Thymus (tissue), 11 donors: Measurements from ENCODE around the gene ASGR2. TPM values are rescaled to one million over a fixed set of nuclear protein-coding genes. Genes with fewer than 3 reads are reported as not detected.

Source experiments
- DNase-seq, 9 donors: peaks; one replicate each; pipeline ENCODE4 v3.0.0-alpha.2; 2013; ENCODE audit warnings: low spot score in 9 of 9, low read depth in 6 of 9, missing footprints in 1 of 9
- H3K27ac ChIP-seq, 2 donors: one replicate each; pipeline ENCODE4 v1.5.1; 2013; ENCODE audit warnings: control low read depth in 1 of 2, low read depth in 1 of 2, low read length in 1 of 2, mild to moderate bottlenecking in 1 of 2, moderate library complexity in 1 of 2
- H3K27me3 ChIP-seq, 2 donors: one replicate each; pipeline ENCODE4 v1.5.1; 2013; ENCODE audit warnings: low read length in 1 of 2; ENCODE audit not compliant: control insufficient read depth in 2 of 2, insufficient read depth in 1 of 2
- H3K36me3 ChIP-seq, 2 donors: one replicate each; pipeline ENCODE4 v1.5.1; 2013; ENCODE audit warnings: low read length in 1 of 2, mild to moderate bottlenecking in 1 of 2, moderate library complexity in 1 of 2; ENCODE audit not compliant: control insufficient read depth in 2 of 2, insufficient read depth in 2 of 2
- H3K4me1 ChIP-seq, 2 donors: one replicate each; pipeline ENCODE4 v1.5.1; 2013; ENCODE audit warnings: low read length in 2 of 2; ENCODE audit not compliant: control insufficient read depth in 2 of 2, insufficient read depth in 2 of 2
- H3K4me3 ChIP-seq, 2 donors: one replicate each; pipeline ENCODE4 v1.5.1; 2013; ENCODE audit warnings: low read length in 2 of 2, control low read depth in 1 of 2, mild to moderate bottlenecking in 1 of 2
- H3K9me3 ChIP-seq, 2 donors: one replicate each; pipeline ENCODE4 v1.5.1; 2013; ENCODE audit warnings: low read length in 1 of 2, mild to moderate bottlenecking in 1 of 2; ENCODE audit not compliant: control insufficient read depth in 2 of 2, insufficient read depth in 1 of 2
- WGBS: extraction: QIAGEN DNeasy Blood & Tissue Kit; methylation state at CpG from one replicate; pipeline ENCODE4 v1.1.7; 2013; 5-methylcytosine and 5-hydroxymethylcytosine counted together
- polyA plus RNA-seq: library from polyadenylated mRNA; stranded (reverse); fragments of 200-250 nt; gene quantifications from one replicate; pipeline ENCODE4 v1.2.3, GENCODE V29; 2013
- total RNA-seq: library from RNA; stranded (reverse); fragments of 120-200 nt; gene quantifications from one replicate; pipeline ENCODE4 v1.2.4, GENCODE V29; 2013
- donor health status: healthy.

Gene ASGR2
- total and polyA plus RNA-seq, 2 donors: 0.85 to 4.7 TPM

- H3K36me3 ChIP-seq: no peaks in the 10 kb centered on the region
- 84% methylated on average over 15 of the region's 15 CpGs for WGBS
- H3K27ac ChIP-seq: no peak within 1 kb of the TSS
- peaks cover 0 to 8% of the 10 kb centered on the region in 2 donors for H3K27me3 ChIP-seq
- no peak for DNase-seq
- no peaks in the 10 kb centered on the region for H3K4me1 ChIP-seq
- no peaks in the 10 kb centered on the region for H3K9me3 ChIP-seq
- no peak within 1 kb of the TSS for H3K4me3 ChIP-seq
Observed at GRCh38 chr17:7079581-7080455, 34.8 kb downstream of the ASGR2 start, which contains the start of gene CLEC10A. Gene CLEC10A, minus strand, starts transcription at chr17:7080251. Its CDS starts 1,439 bp downstream, at chr17:7078812.

- Histone ChIP-seq H3K4me1 (no peaks in the 10 kb centered on the region), H3K27me3 (peaks cover 0 to 8% of the 10 kb centered on the region in 2 donors), H3K4me3 (no peak overlapping the region), H3K36me3 (no peaks in the 10 kb centered on the region), H3K27ac (no peak overlapping the region), H3K9me3 (no peaks in the 10 kb centered on the region)
- no peak for DNase-seq
- 96% methylated on average over 10 of the region's 10 CpGs for WGBS
Observed at GRCh38 chr17:7078711-7079110, 35.9 kb downstream of the ASGR2 start.

GRCh38 chr17:7077911-7078546, 36.6 kb downstream of the ASGR2 start:
- Histone ChIP-seq H3K9me3 (no peaks in the 10 kb centered on the region), H3K27me3 (peaks cover 0 to 7% of the 10 kb centered on the region in 2 donors), H3K4me1 (no peaks in the 10 kb centered on the region), H3K36me3 (no peaks in the 10 kb centered on the region), H3K4me3 (no peak overlapping the region), H3K27ac (no peak overlapping the region)
- DNase-seq: no peak
- 96% methylated on average over 7 of the region's 7 CpGs for WGBS

- Histone ChIP-seq H3K36me3 (no peaks in the 10 kb centered on the region), H3K9me3 (no peaks in the 10 kb centered on the region), H3K4me3 (no peak overlapping the region), H3K27me3 (peaks cover 0 to 10% of the 10 kb centered on the region in 2 donors), H3K27ac (no peak overlapping the region), H3K4me1 (no peaks in the 10 kb centered on the region)
- WGBS: 96% methylated on average over 14 of the region's 14 CpGs
- no peak for DNase-seq
Observed at GRCh38 chr17:7074931-7075330, 39.7 kb downstream of the ASGR2 start.

DNA sequence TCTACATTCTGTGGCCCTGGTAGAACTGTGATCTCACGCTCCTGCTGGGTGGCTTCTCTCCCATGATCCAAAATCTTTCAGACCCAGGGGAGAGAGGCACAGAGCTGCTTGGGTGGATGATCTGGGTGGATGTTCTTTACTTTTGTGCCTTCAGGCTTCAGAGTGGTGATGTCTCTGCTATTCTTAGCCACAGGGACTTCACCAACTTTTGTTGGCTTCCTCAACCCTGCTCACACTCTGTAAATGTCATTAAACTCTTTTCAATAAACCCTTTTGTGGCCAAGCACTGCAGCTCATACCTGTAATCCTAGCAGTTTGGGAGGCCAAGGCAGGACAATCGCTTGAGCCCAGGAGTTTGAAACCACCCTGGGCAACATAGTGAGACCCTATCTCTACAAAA, 42.2 kb downstream of the ASGR2 start:
- H3K27me3 ChIP-seq: peaks cover 0 to 7% of the 10 kb centered on the region in 2 donors
- no peaks in the 10 kb centered on the region for H3K36me3 ChIP-seq
- no peak for DNase-seq
- no peak overlapping the region for H3K4me3 ChIP-seq
- H3K27ac ChIP-seq: no peak overlapping the region
- WGBS: 96% methylated on average over 2 of the region's 2 CpGs
- H3K4me1 ChIP-seq: no peaks in the 10 kb centered on the region
- no peaks in the 10 kb centered on the region for H3K9me3 ChIP-seq

DNA sequence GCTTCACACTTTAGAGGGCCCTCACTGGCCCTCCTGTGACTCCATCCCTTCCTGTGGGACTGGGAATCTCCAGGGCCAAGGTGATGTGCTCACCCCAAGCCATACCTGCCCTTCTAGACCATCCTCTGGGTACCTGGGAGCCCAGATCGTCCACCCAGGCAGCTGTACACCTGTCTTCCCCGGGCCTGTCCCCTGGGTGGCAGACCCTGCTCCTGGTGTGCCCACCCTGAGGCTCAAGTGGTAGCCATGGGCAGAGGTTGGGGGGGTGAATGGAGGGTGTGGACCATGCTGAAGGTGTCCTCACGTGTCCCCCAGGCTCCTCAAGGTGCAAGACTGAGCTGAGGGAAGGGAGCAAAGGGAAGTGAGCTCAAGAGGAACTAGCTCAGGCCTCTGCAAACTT, 43.9 kb downstream of the ASGR2 start:
- 91% methylated on average over 3 of the region's 3 CpGs for WGBS
- DNase-seq: no peak

GRCh38 chr17:7068268-7068667, 46.4 kb downstream of the ASGR2 start:
- H3K9me3 ChIP-seq: no peaks in the 10 kb centered on the region
- H3K27me3 ChIP-seq: peaks cover 2 to 11% of the 10 kb centered on the region in 2 donors
- H3K4me3 ChIP-seq: no peak overlapping the region
- no peak overlapping the region for H3K27ac ChIP-seq
- no peaks in the 10 kb centered on the region for H3K36me3 ChIP-seq
- no peaks in the 10 kb centered on the region for H3K4me1 ChIP-seq
- no peak for DNase-seq
- WGBS: 33% methylated on average over 1 of the region's 1 CpG

More for the DNA sequence above, 43.9 kb downstream of the ASGR2 start:
- no peak overlapping the region for H3K4me3 ChIP-seq
- H3K27me3 ChIP-seq: peaks cover 0 to 7% of the 10 kb centered on the region in 2 donors
- H3K27ac ChIP-seq: no peak overlapping the region
- no peaks in the 10 kb centered on the region for H3K9me3 ChIP-seq
- H3K4me1 ChIP-seq: no peaks in the 10 kb centered on the region
- H3K36me3 ChIP-seq: no peaks in the 10 kb centered on the region

DNA sequence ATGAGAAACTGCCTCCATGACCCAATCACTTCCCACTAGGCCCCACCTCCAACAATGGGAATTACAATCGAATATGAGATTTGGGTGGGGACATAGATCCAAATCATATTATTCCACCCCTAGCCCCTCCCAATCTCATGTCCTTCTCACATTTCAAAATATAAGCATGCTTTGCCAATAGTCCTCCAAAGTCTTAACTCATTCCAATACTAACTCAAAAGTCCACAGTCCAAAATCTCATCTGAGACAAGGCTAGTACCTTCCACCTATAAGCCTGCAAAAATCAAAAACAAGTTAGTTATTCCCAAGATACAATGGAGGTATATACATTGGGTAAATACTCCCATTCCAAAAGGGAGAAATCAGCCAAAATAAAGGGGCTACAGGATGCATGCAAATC, 47.4 kb downstream of the ASGR2 start:
- Histone ChIP-seq H3K4me3 (no peak overlapping the region), H3K4me1 (no peaks in the 10 kb centered on the region), H3K27me3 (peaks cover 2 to 10% of the 10 kb centered on the region in 2 donors), H3K27ac (no peak overlapping the region), H3K9me3 (no peaks in the 10 kb centered on the region), H3K36me3 (no peaks in the 10 kb centered on the region)
- DNase-seq: no peak
- WGBS: 94% methylated on average over 1 of the region's 1 CpG

- Histone ChIP-seq H3K36me3 (no peaks in the 10 kb centered on the region), H3K9me3 (no peaks in the 10 kb centered on the region), H3K27me3 (peaks cover 2 to 5% of the 10 kb centered on the region in 2 donors), H3K4me3 (no peak overlapping the region), H3K27ac (no peak overlapping the region), H3K4me1 (no peaks in the 10 kb centered on the region)
- DNase-seq: no peak
- 90% methylated on average over 4 of the region's 4 CpGs for WGBS
Observed at GRCh38 chr17:7064261-7064660, 50.4 kb downstream of the ASGR2 start.
